ENCODE results near the gene FAM83B.
"Not testable (repeated sequence)": the region's sequence is repeated elsewhere in the genome, so short reads cannot be mapped to it uniquely, and the experiment has no call there.

Gene FAM83B

DNA sequence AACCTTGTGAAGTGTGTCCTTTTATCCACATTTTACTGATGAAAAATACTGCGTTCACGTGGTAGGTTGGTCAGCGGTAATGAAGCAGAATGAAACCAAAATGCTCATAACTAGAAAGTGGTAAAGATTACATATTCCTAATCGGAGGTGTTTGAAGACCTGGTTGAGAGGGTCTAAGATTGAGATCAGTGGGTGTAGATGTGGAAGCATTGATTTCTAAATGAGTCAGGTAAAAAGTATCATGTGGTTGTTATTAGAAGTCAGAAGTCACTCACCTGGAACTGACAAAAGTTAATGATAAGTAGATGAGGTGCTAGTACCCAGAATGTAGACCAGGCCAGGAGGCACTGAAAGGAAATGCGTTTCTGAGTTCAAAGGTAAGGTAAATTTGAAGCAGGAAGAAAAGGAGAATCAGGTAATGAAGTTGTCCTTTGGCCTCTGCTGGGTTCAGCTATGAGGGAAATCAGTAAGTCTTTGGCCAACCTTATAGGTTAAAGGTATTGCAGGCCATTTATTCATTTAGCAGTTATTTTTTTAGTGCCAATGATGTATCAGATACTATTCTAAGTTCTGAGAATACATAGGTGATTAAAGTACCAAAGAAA is 31.2 kb downstream of the FAM83B start:
- Mint-ChIP-seq H3K36me3 (no peaks in the 10 kb centered on the region), H3K27ac (no peak overlapping the region), H3K9me3 (no peaks in the 10 kb centered on the region), H3K4me3 (no peak overlapping the region), H3K4me1 (no peaks in the 10 kb centered on the region), H3K27me3 (no peaks in the 10 kb centered on the region)

DNA sequence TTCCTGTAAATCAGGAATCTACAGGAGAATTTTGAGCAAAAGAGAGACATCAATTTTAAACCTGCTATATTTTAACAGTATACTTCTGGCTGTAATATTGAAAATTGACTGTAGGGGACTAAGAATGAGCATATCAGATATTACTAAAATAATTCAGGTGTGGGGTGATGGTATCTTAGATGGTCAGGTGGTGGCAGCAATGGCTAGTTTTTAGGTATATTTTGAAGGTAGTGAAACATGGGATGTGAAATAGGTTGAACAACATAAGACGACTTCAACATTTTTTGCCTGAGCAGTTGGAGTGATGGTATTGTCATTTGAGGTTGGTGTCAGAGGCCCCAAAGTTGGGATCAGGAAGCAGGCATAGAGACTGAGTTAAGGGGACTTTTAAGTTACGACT is 32.1 kb downstream of the FAM83B start:
- H3K4me1 Mint-ChIP-seq: no peaks in the 10 kb centered on the region
- H3K27me3 Mint-ChIP-seq: no peaks in the 10 kb centered on the region
- no peak overlapping the region for H3K4me3 Mint-ChIP-seq
- no peak overlapping the region for H3K27ac Mint-ChIP-seq
- no peaks in the 10 kb centered on the region for H3K9me3 Mint-ChIP-seq
- H3K36me3 Mint-ChIP-seq: no peaks in the 10 kb centered on the region

DNA sequence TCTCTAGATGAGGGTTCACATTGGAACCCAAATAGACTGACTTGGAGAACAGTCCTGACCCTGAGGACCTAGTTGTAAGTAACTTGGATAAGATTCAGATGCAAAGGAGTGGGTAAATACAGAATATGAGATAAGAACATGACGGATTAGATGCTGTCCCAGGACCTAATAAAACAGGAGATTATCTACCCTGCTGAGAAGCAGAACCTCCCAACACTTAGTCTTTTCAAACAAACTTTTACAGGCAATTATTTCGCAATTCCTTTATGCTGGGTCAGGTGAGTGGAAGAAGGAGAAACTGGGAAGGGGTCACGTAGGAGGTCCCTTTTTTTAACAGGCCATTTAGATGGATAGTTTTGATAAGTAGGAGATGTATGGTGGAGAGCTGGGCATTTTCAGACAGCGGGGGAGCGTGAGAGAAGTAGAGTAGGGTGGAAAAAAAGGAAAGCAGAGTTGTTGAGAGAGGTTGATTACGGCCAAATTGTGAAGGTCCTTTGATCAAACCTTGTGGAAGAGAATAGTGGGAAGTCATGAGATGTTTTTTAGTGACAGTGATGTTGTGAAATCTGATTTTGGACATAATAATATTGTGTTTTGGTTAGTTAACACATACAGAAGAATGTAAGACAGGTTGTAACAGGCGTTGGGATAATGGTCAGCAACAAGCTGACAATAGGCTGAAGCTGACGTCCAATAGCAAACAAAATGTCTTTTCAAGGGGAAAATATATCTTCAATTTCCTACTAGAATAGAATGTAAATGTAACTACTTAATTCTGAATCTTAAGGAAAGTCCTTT is 32.8 kb downstream of the FAM83B start:
- Mint-ChIP-seq H3K27me3 (no peaks in the 10 kb centered on the region), H3K36me3 (no peaks in the 10 kb centered on the region), H3K4me1 (no peaks in the 10 kb centered on the region), H3K4me3 (no peak overlapping the region), H3K9me3 (no peaks in the 10 kb centered on the region), H3K27ac (no peak overlapping the region)

DNA sequence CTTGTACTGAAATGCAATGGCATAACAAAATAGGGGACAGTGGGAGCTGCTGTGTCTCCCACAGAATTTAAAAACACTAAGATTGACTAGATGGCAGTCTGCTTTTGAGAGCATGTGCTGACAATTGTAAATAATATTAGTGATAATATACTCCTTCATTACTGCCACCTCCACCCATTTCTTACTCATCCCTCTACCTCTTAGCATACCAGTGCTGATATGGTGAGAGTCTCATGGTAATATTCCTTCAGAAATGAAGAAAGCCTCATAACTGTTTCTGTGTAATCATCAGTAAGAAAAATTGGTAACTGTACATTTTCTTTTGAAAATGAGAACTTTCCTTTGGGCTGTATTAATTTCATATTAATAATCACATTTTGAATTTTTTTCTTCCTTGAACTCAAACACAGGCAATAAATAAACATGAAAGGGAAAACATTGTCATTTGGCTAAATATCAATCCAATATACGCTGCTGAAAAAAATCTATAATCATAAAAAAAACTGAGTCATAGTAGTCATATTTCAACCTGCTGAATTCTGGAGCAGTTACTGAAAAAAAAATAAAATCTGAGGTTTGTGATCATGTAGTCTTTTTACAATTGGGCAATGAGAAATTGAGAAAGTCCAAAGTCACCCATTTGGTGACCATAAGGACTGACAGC is 34.6 kb downstream of the FAM83B start:
- Mint-ChIP-seq H3K4me3 (no peak overlapping the region), H3K27ac (no peak overlapping the region), H3K36me3 (no peaks in the 10 kb centered on the region), H3K4me1 (no peaks in the 10 kb centered on the region), H3K27me3 (no peaks in the 10 kb centered on the region), H3K9me3 (no peaks in the 10 kb centered on the region)

DNA sequence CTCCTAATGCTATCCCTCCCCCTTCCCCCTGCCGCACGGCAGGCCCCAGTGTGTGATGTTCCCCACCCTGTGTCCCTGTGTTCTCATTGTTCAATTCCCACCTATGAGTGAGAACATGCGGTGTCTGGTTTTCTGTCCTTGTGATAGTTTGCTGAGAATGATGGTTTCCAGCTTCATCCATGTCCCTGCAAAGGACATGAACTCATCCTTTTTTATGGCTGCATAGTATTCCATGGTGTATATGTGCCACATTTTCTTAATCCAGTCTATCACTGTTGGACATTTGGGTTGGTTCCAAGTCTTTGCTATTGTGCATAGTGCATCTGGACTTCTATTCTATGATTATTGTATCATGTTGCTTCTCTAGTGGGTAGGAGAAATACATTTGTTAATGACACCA is 35.3 kb downstream of the FAM83B start:
- H3K4me1 Mint-ChIP-seq, H3K4me3 Mint-ChIP-seq, H3K27me3 Mint-ChIP-seq, H3K36me3 Mint-ChIP-seq, H3K27ac Mint-ChIP-seq, H3K9me3 Mint-ChIP-seq: not testable (repeated sequence)

DNA sequence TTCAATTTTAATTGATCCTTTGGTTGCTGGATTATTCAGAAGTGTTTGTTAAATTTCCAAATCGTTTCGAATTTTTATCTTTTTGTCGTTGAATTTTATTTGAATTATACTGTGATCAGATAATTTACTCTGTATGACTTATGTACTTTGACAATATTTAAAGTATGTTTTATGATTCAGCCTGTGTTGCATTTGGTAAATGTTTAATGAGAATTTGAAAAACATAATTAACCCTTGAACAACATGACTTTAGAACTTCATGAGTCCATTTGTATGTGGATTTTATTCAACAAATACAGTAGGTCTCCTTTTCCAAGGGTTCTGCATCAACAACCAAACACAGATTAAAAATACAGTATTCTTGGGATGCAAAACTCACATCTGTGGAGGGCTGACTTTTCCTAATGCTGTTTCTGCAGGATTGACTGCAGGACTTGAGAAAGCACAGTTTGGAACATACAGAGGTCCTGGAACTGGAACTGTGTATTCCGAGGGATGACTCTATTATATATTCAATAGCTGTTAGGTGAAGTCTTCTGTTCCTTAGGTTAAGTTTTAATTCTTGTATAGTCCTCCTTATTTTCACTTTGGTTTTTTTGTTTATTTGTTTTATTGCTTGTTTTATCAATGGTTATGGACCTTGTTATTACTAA is 40.5 kb downstream of the FAM83B start:
- peaks cover 6% of the 10 kb centered on the region for H3K9me3 Mint-ChIP-seq
- no peaks in the 10 kb centered on the region for H3K4me1 Mint-ChIP-seq
- H3K4me3 Mint-ChIP-seq: no peak overlapping the region
- no peaks in the 10 kb centered on the region for H3K27me3 Mint-ChIP-seq
- no peaks in the 10 kb centered on the region for H3K36me3 Mint-ChIP-seq
- H3K27ac Mint-ChIP-seq: no peak overlapping the region

DNA sequence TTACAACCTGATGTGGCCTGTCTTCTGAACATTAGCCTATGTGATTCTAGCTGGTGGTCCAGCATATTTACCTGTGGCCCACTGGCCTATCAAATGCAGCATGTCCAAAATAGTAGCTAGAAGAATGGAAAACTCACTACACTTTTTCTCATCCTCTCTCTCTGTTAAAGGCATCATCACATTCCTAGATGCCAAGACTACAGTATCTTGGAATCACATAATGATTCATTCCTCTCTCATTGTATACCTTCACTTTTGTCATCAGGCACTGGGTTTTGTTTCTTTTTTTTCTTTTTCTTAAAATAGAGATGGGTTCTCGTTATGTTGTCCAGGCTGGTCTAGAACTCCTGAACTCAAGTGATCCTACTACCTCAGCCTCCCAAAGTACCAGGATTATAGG is 45.0 kb downstream of the FAM83B start:
- Mint-ChIP-seq H3K27me3 (no peaks in the 10 kb centered on the region), H3K36me3 (no peaks in the 10 kb centered on the region), H3K9me3 (peaks cover 6% of the 10 kb centered on the region), H3K27ac (no peak overlapping the region), H3K4me1 (no peaks in the 10 kb centered on the region), H3K4me3 (no peak overlapping the region)

DNA sequence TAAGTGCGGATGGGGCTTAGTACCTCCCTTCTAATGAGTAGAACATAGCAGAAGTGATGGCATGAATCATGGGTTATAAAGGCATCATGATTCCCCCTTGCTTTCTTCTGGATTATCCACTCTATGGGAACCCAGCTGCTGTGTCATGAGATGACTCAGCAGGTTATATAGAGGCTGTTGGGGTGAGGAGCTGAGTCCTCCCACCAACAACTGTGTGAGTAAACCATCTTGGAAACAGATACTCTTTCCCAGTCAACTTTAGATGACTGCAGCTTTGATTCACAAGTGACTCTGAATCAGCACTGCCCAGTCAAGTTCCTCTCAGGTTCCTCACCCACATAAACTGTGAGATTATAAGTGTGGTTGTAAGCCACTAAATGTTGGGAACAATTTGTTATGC is 46.3 kb downstream of the FAM83B start:
- Mint-ChIP-seq H3K36me3 (no peaks in the 10 kb centered on the region), H3K4me3 (no peak overlapping the region), H3K27me3 (no peaks in the 10 kb centered on the region), H3K4me1 (no peaks in the 10 kb centered on the region), H3K9me3 (peaks cover 6% of the 10 kb centered on the region), H3K27ac (no peak overlapping the region)

DNA sequence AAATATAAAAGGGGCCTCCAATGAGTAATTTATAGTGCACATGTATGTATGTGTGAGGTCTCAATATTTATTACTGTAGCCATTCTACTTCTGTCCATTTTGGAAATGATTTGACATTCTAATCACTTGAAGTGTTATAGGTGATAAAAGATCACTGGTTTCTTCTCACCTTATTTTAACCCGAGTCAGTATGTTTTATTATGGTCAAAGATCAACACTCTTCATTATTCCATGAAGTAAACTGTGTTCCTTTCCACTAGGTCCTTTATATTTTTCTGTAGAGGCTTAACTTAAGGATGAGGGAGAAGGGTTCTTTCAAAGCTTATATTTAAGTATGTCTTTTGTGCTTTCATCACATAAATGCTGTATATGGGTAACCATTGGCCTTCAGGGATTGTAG is 47.2 kb downstream of the FAM83B start:
- Mint-ChIP-seq H3K4me1 (no peaks in the 10 kb centered on the region), H3K27me3 (no peaks in the 10 kb centered on the region), H3K36me3 (no peaks in the 10 kb centered on the region), H3K9me3 (peaks cover 5% of the 10 kb centered on the region), H3K27ac (no peak overlapping the region), H3K4me3 (no peak overlapping the region)

DNA sequence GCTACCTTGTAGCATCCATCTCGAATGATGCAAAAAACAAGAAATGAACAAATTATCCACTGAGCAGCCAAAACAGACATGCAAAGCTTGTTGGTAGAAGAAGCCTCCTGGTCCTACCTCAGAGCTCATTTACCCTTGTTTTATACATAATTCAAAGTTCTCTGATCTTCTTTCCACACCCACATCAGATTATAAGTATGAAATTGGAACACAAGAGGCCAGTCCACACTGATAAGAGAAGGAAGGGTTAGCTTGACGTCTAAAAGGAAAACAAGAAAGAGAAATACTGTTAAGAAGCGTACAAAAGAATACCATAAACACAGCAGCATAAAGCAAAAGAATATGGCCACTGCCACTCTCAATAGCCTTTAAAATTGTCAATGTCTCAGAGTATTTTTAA is 49.7 kb downstream of the FAM83B start:
- Mint-ChIP-seq H3K36me3 (no peaks in the 10 kb centered on the region), H3K9me3 (no peaks in the 10 kb centered on the region), H3K4me1 (no peaks in the 10 kb centered on the region), H3K27me3 (no peaks in the 10 kb centered on the region), H3K27ac (no peak overlapping the region), H3K4me3 (no peak overlapping the region)

DNA sequence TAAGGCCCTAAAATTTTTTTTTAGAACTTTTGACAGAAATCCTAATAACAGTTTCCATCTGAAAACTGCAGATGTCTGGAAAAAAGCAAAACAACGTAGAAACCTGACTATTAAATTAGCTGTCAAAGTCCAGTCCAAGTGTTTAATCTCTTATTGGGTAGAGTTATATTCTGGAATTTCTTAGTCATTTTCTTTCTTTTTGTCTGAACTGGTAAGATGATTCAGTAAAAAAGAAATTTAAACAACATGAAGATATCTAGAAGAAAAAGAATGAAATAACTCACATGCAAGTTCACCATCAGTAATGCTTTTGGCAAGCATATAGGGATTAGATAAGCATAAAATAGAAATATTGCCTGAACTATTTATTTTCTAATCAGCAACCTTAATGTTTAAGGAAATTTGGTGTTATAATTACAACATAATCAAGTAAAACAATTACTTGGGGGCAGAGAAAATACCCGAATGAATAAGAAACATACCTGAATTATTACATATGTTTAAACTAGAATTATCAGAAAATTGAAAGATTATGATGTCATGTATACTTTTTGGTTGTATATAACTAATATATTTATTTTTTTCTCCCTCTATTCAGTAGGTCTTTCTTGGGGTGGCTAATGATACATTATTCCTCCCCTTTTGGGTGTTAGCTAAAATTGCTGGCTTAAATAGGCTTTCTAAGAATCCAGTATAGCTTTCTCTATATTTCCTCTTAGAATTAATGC is 51.1 kb downstream of the FAM83B start:
- H3K36me3 Mint-ChIP-seq: no peaks in the 10 kb centered on the region
- no peaks in the 10 kb centered on the region for H3K9me3 Mint-ChIP-seq
- H3K4me1 Mint-ChIP-seq: no peaks in the 10 kb centered on the region
- H3K4me3 Mint-ChIP-seq: no peak overlapping the region
- H3K27ac Mint-ChIP-seq: no peak overlapping the region
- H3K27me3 Mint-ChIP-seq: no peaks in the 10 kb centered on the region

DNA sequence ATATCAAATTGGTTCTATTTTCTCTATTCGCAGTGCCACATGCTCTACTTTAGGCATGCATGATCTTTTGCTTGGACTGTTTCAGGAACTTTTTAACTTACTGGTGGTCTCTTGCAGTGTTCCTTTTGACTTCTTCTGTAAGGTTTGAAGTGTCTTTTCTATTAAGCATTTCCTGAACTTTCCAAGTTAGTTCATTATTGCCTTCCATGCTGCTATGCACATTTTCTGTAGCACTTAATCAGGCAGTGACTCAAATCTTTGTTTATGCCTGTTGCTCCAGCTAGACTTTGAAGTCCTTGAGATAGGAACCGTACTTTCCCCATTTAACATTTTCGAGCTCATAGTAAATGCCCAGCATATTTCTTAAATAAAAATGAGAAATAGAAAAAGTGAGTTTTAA is 52.2 kb downstream of the FAM83B start:
- Mint-ChIP-seq H3K27ac (no peak overlapping the region), H3K4me3 (no peak overlapping the region), H3K27me3 (no peaks in the 10 kb centered on the region), H3K4me1 (no peaks in the 10 kb centered on the region), H3K9me3 (no peaks in the 10 kb centered on the region), H3K36me3 (no peaks in the 10 kb centered on the region)

DNA sequence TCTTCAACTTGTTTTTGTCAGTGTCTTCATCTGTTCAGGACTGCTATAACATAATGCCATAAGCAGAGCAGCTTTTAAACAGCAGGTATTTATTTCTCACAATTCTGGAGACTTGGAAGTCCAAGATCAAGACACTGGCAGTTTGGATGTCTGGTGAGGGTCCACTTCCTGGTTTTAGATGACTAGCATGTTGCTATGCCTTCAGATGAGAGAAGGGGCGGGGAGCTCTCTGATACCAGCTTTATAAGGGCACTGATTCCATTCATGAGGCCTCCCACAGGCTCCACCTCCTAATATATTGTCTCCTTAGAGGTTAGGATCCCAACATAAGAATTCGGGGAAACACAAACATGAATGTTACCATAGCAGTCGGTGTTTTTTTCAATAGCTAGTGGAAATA is 52.9 kb downstream of the FAM83B start:
- H3K27ac Mint-ChIP-seq: no peak overlapping the region
- no peaks in the 10 kb centered on the region for H3K27me3 Mint-ChIP-seq
- no peaks in the 10 kb centered on the region for H3K9me3 Mint-ChIP-seq
- H3K4me3 Mint-ChIP-seq: no peak overlapping the region
- H3K4me1 Mint-ChIP-seq: no peaks in the 10 kb centered on the region
- no peaks in the 10 kb centered on the region for H3K36me3 Mint-ChIP-seq

DNA sequence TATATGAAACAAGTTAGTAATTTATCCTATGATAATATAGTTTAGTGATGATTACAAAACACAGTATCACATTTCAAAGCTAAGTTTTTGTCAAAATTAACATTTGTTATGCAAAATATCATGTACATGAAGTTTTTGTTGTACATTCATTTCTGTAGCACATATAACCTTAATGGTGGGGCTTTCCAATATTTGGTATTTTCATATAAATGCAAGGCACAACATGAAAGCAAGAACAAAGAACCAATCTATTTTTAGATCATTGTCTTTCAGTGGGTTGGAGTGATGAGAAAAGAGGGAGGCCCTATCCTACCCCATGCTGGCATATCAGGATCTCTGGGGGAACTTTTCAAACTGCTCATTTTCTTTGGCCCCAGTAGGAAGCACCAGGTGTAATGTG is 53.4 kb downstream of the FAM83B start:
- H3K36me3 Mint-ChIP-seq: no peaks in the 10 kb centered on the region
- no peak overlapping the region for H3K27ac Mint-ChIP-seq
- no peak overlapping the region for H3K4me3 Mint-ChIP-seq
- H3K9me3 Mint-ChIP-seq: no peaks in the 10 kb centered on the region
- no peaks in the 10 kb centered on the region for H3K4me1 Mint-ChIP-seq
- no peaks in the 10 kb centered on the region for H3K27me3 Mint-ChIP-seq

DNA sequence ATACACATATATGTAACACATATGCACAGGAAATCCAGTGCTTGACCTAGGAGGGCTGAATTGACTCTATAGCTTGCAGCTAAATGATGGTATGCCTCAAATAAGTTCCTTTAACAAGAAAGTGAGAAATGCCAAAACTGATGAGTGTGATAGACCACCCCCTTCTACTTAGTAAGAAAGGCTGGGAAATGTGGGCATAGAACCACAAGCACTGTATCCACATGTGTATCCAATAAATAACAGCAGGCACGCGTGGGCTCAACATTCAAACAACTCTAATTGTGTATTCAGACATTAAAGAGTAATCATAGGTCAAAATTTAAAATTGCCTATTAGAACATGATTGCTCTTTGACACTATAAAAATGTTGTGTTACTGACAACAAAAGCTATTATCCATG is 54.1 kb downstream of the FAM83B start:
- Mint-ChIP-seq H3K9me3 (no peaks in the 10 kb centered on the region), H3K36me3 (no peaks in the 10 kb centered on the region), H3K27me3 (no peaks in the 10 kb centered on the region), H3K27ac (no peak overlapping the region), H3K4me1 (no peaks in the 10 kb centered on the region), H3K4me3 (no peak overlapping the region)
